ENCODE measurements around the gene TRIM37.

The TRIM37 gene

GRCh38 chr17:59024916-59025315 is 81.8 kb downstream of the TRIM37 start:
- TF ChIP-seq CTCF (IDR thresholded peaks at IDR 0.05; ENCODE audit: low read depth, low read length, missing control alignments): no peak
- no peak for DNase-seq (ENCODE audit: low read depth)
- H3K4me3 ChIP-seq (ENCODE audit: low read depth, low read length): no peak overlapping the region

GRCh38 chr17:59018019-59018418 is 88.7 kb downstream of the TRIM37 start:
- no peak overlapping the region for H3K4me3 ChIP-seq (ENCODE audit: low read depth, low read length)
- DNase-seq (ENCODE audit: low read depth): no peak
- TF ChIP-seq CTCF (IDR thresholded peaks at IDR 0.05; ENCODE audit: low read depth, low read length, missing control alignments): no peak

DNA sequence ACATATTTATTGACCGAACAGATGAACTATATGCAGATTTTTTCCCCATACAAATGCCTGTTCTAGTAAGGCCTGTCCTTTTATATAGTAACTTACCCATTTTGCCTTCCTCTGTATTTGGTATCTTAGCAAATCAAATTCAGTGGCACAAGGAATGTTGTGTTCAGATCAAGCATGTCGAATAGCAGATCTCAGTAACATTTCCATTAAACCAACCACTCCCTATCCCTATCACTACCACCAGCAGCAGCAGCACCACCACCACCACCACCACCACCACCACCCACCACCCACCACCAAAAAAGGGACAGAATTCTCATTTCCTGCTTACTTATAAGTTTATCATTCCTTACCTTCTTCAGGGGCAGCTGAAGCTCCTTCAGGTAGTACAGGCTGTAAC is 94.7 kb downstream of the TRIM37 start:
- H3K4me3 ChIP-seq (ENCODE audit: low read depth, low read length): no peak overlapping the region
- DNase-seq (ENCODE audit: low read depth): no peak
- TF ChIP-seq CTCF (IDR thresholded peaks at IDR 0.05; ENCODE audit: low read depth, low read length, missing control alignments): no peak

GRCh38 chr17:59010026-59010425 is 96.7 kb downstream of the TRIM37 start:
- H3K4me3 ChIP-seq (ENCODE audit: low read depth, low read length): no peak overlapping the region
- no peak for TF ChIP-seq CTCF (IDR thresholded peaks at IDR 0.05; ENCODE audit: low read depth, low read length, missing control alignments)
- DNase-seq (ENCODE audit: low read depth): no peak

GRCh38 chr17:59008737-59009136 is 97.9 kb downstream of the TRIM37 start:
- no peak for DNase-seq (ENCODE audit: low read depth)
- no peak for TF ChIP-seq CTCF (IDR thresholded peaks at IDR 0.05; ENCODE audit: low read depth, low read length, missing control alignments)
- no peak overlapping the region for H3K4me3 ChIP-seq (ENCODE audit: low read depth, low read length)

GRCh38 chr17:59007995-59008394 is 98.7 kb downstream of the TRIM37 start:
- no peak for DNase-seq (ENCODE audit: low read depth)
- H3K4me3 ChIP-seq (ENCODE audit: low read depth, low read length): no peak overlapping the region
- TF ChIP-seq CTCF (IDR thresholded peaks at IDR 0.05; ENCODE audit: low read depth, low read length, missing control alignments): no peak

- no peak overlapping the region for H3K4me3 ChIP-seq (ENCODE audit: low read depth, low read length)
- peak; percentile 39 for DNase-seq (ENCODE audit: low read depth)
- peak; percentile 96 for TF ChIP-seq CTCF (IDR thresholded peaks at IDR 0.05; ENCODE audit: low read depth, low read length, missing control alignments)
Observed at GRCh38 chr17:59004338-59005111, 102.2 kb downstream of the TRIM37 start.

Data from GM12864 (cell line).